DMS 273 (cell line): ENCODE results near the gene P2RY6.
"Not testable (repeated sequence)": the region's sequence is repeated elsewhere in the genome, so short reads cannot be mapped to it uniquely, and the experiment has no call there.

ENCODE experiments used
- DNase-seq: peaks from one replicate; lab custom pipeline; 2025; ENCODE audit not compliant: unreplicated experiment; lab: John Stamatoyannopoulos, UW

The P2RY6 gene

GRCh38 chr11:73271936-73272679, at the start of gene P2RY6:
P2RY6 (plus strand) TSS chr11:73272338; CDS start chr11:73296519, 24,181 bp downstream.
- DNase-seq, result peak; percentile 62

- DNase-seq, result no peak
Measured at GRCh38 chr11:73223998-73224730, 48.0 kb upstream of the P2RY6 start.

DNA sequence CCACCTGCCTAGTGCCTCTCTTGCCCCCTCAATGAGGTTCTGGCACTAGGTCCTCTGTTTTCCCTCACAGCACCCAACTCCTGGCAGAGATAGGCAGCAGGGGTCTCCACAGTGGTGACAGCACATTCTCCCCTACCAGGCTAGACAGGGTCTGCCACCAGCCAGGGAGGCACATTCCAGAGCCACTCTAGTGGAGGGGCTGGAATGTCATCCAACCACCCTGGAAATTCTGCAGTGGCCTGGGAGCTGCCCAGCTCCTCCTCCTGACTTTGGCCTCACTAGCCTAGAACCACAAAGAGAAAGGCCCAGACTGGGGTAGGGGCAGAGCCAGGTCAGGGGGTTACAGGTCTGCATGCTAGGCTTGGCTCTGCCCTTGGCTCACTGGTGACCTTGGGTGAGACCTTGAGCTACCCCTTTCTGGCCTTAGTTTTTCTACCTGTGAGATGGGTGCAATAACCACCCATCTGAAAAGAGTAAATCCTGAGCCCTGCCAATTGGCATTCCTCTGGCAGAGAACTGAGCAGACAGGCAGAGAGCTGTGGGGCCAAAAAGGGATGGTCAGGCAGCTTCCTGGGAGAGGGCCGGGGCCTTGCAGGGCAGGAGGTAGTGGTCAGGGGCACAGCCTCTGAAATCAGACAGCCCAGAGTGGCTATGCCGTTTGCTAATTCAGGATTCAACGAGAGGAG, 47.0 kb upstream of the P2RY6 start:
- DNase-seq, result no peak

- no peak for DNase-seq
Measured at GRCh38 chr11:73225851-73226250, 46.3 kb upstream of the P2RY6 start.

- DNase-seq, result no peak
Measured at GRCh38 chr11:73226297-73227006, 45.7 kb upstream of the P2RY6 start.

DNA sequence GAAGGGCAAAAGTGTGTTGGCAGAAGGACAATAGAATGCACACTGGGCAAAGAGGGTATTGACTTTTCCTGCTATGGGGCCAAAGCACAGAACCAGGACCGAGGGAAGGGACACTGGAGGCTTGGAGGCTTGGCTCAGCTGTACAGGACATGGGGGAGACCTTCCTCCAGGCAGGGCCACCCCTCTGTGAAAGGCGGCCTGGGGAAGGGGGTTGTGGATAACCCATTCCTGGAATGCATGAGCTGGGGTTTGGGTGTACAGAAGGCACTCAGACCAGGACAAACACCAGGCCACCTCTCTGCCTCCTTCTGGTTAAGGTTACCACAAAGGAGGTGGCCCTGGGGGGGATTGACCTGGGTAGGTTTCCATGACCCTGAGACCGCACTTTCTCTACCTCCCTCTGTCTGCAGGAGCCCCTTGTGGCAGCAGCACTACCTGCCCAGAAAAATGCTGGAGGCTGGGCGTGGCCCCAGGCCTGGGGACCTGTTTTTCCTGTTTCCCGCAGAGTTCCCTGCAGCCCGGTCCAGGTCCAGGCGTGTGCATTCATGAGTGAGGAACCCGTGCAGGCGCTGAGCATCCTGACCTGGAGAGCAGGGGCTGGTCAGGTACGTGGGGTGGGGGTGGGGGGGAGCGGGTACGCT, 44.4 kb upstream of the P2RY6 start:
- DNase-seq, result no peak

GRCh38 chr11:73228268-73229134, 43.6 kb upstream of the P2RY6 start:
- no peak for DNase-seq

GRCh38 chr11:73229321-73229895, 42.7 kb upstream of the P2RY6 start:
- peak; percentile 63 for DNase-seq

- no peak for DNase-seq
Measured at GRCh38 chr11:73229896-73230875, 42.0 kb upstream of the P2RY6 start.

DNA sequence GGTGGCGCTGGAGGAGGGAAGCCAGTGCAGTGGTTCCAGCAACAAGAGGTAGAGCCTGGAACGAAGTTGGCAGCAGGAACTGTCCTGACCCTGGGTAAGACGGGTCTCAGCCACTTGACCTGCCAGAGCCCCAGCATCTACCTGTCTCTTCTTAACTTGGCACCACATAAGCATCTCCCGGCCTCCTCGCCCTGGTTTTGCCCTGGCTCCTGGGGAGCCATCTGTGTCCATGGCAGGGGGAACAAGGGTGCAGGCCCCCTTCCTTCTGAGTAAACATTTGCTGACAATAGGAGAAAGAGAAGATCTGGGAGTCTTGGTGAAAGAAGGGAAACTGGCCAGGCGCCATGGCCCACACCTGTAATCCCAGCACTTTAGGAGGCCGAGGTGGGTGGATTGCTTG, 41.2 kb upstream of the P2RY6 start:
- DNase-seq, result no peak

- DNase-seq, result not testable (repeated sequence)
Measured at GRCh38 chr11:73232487-73232886, 39.7 kb upstream of the P2RY6 start.

DNA sequence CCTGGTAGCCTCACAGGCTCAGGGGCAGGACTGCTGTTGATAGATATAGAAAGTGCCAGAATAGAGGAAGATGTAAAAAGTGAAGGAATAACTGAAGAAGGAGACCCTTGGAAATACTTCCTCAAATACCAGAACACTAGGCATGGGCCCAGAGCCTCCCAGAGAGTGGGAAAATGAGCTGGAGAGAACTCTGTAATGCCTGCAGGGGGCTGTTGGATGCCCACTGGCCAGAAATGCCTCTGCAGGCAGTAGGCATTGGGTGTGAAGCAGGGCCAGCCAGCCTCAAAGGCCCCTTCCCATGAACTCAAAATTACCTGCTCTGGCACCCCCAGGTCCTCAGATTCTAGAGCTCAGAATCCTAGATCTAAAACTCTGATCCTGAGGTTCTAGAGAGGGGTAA, 38.9 kb upstream of the P2RY6 start:
- DNase-seq, result peak; percentile 23

DNA sequence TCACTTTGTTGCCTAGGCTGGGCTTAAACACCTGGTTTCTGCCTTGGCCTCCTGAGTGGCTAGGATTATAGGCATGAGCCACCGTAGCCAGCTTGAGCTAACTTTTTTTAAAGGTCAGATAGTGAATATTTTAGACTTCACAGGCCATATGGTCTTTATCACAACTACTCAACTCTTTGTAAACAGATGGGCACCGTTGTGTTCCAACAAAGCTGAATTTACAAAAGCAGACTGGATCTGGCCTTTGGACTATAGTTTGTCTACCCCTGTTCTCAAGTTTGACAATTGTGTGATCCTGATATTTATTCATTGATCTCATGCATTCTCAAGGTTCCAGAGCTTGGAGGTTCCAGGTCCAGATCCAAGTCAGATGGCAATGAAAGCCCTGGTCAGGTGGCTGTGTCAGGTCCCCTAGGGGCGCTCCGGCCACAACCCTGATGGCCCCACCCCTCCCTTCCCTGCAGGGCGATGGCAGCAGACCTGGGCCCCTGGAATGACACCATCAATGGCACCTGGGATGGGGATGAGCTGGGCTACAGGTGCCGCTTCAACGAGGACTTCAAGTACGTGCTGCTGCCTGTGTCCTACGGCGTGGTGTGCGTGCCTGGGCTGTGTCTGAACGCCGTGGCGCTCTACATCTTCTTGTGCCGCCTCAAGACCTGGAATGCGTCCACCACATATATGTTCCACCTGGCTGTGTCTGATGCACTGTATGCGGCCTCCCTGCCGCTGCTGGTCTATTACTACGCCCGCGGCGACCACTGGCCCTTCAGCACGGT, 38.3 kb upstream of the P2RY6 start:
- DNase-seq, result peak; percentile 76

- no peak for DNase-seq
Measured at GRCh38 chr11:73234471-73235181, 37.5 kb upstream of the P2RY6 start.

DNA sequence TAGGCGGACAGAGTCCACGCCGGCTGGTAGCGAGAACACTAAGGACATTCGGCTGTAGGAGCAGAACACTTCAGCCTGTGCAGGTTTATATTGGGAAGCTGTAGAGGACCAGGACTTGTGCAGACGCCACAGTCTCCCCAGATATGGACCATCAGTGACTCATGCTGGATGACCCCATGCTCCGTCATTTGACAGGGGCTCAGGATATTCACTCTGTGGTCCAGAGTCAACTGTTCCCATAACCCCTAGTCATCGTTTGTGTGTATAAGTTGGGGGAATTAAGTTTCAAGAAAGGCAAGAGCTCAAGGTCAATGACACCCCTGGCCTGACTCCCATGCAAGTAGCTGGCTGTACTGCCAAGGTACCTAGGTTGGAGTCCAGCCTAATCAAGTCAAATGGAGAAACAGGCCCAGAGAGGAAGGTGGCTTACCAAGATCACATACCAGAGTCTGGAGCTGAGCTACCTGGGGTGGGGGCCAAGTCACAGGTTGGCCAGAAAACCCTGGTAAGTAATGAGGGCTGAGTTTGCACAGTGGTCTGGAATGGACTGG, 36.8 kb upstream of the P2RY6 start:
- DNase-seq, result no peak

GRCh38 chr11:73236205-73236765, 35.9 kb upstream of the P2RY6 start:
- DNase-seq, result no peak
